ENCODE results near the gene LRRC37A2.
"Not testable (repeated sequence)": the region's sequence is repeated elsewhere in the genome, so short reads cannot be mapped to it uniquely, and the experiment has no call there.

LRRC37A2 gene

DNA sequence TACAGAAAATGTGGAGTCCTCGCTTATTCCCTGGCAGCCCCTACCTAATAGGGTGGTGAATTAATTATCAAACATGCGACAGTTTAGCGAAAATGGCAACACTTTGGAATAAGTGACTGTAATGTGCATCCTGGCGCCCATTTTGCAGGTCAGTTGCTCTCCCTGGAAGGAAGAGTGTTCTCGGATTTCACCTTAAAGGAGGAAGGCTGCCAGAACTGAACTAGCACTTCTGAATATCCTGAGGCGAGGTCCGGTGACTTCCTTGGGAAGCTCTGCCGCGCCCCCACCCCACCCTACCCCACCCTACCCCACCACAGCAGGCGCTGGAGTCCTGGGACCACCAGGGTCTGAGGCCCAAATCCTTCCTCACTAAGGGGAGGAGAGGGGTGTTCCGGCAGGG, at the start of gene LRRC37A2:
Gene LRRC37A2, plus strand, starts transcription at position 301 of the 400 bp plus-strand sequence. CDS start 245 bp downstream, outside the sequence.
- H3K36me3 ChIP-seq (ENCODE audit: control insufficient read depth in 2 of 2, insufficient read depth in 2 of 2, low read length in 2 of 2); H3K27ac ChIP-seq (ENCODE audit: low read length); H3K27me3 ChIP-seq (ENCODE audit: control insufficient read depth in 1 of 2, insufficient read depth in 2 of 2, low read length in 2 of 2); H3K9ac ChIP-seq (ENCODE audit: low read length in 2 of 2); H3K9me3 ChIP-seq (ENCODE audit: control insufficient read depth in 2 of 2, low read length in 2 of 2); H3K4me3 ChIP-seq (ENCODE audit: low read length in 2 of 2); H3K4me1 ChIP-seq (ENCODE audit: control insufficient read depth, insufficient read depth, low read length): not testable (repeated sequence)

DNA sequence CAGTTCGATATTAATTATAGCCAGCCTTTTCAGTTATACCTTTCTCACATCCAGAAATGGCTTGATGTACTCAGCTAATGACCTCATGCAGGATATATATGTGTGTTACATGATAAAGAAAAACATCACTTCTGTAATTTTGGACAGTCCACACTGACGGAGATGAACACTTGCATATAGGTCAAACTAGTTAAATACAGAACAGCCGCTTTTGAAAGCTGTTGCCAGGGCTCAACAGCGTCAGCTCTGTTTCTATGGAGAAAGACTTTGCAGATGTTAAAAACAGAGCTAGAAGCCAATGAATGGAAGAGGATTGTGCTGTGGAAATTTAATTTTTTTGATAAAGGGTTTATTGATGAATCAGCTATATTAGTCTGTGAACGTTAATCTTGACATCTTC, 44.6 kb upstream of the LRRC37A2 start:
- H3K4me1 ChIP-seq (ENCODE audit: control insufficient read depth, insufficient read depth, low read length); H3K4me3 ChIP-seq (ENCODE audit: low read length in 2 of 2); H3K9me3 ChIP-seq (ENCODE audit: control insufficient read depth in 2 of 2, low read length in 2 of 2); H3K36me3 ChIP-seq (ENCODE audit: control insufficient read depth in 2 of 2, insufficient read depth in 2 of 2, low read length in 2 of 2); H3K9ac ChIP-seq (ENCODE audit: low read length in 2 of 2); H3K27me3 ChIP-seq (ENCODE audit: control insufficient read depth in 1 of 2, insufficient read depth in 2 of 2, low read length in 2 of 2); H3K27ac ChIP-seq (ENCODE audit: low read length): not testable (repeated sequence)

DNA sequence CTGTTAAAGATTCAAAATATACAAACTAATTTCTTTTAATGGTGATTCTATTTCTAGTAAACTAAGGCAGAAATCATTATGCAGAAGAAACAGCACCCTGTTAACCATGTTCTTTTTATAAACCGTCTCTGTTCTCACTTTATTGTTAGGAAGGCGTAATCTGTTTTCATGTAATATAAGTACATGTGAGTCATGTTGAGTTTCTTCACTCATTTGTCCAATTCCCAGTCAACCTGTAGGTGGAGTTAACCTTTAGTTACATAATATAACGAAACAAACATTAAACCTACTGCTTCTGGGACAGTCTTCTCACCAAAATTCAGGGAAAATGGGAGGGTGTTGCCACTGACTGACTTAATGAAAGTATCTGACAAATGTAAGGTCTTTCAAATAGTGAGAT, 37.8 kb upstream of the LRRC37A2 start:
- H3K4me1 ChIP-seq (ENCODE audit: control insufficient read depth, insufficient read depth, low read length); H3K9ac ChIP-seq (ENCODE audit: low read length in 2 of 2); H3K27me3 ChIP-seq (ENCODE audit: control insufficient read depth in 1 of 2, insufficient read depth in 2 of 2, low read length in 2 of 2); H3K27ac ChIP-seq (ENCODE audit: low read length); H3K4me3 ChIP-seq (ENCODE audit: low read length in 2 of 2); H3K36me3 ChIP-seq (ENCODE audit: control insufficient read depth in 2 of 2, insufficient read depth in 2 of 2, low read length in 2 of 2); H3K9me3 ChIP-seq (ENCODE audit: control insufficient read depth in 2 of 2, low read length in 2 of 2): not testable (repeated sequence)

DNA sequence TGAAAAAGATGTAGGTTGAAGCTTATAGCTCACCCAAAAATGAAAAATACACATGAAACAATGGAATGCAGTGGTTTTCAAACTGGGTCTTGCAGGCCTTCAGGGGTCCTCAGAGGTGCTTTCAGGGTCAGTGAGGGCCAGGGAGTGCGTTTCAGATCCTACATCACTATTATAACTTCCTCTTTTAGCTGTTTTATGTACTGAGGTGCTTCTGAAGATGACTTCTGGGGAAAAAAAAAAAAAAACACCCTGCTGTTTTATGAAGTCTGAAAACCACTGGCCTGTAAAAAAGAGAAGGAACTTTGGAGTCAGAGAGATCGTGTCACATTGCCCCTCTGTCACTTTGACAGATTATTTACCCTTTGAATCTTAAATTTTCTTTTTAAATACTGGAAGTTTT, 36.7 kb upstream of the LRRC37A2 start:
- not testable (repeated sequence) for H3K9me3 ChIP-seq (ENCODE audit: control insufficient read depth in 2 of 2, low read length in 2 of 2); H3K9ac ChIP-seq (ENCODE audit: low read length in 2 of 2); H3K27me3 ChIP-seq (ENCODE audit: control insufficient read depth in 1 of 2, insufficient read depth in 2 of 2, low read length in 2 of 2); H3K4me1 ChIP-seq (ENCODE audit: control insufficient read depth, insufficient read depth, low read length); H3K4me3 ChIP-seq (ENCODE audit: low read length in 2 of 2); H3K27ac ChIP-seq (ENCODE audit: low read length); H3K36me3 ChIP-seq (ENCODE audit: control insufficient read depth in 2 of 2, insufficient read depth in 2 of 2, low read length in 2 of 2)

DNA sequence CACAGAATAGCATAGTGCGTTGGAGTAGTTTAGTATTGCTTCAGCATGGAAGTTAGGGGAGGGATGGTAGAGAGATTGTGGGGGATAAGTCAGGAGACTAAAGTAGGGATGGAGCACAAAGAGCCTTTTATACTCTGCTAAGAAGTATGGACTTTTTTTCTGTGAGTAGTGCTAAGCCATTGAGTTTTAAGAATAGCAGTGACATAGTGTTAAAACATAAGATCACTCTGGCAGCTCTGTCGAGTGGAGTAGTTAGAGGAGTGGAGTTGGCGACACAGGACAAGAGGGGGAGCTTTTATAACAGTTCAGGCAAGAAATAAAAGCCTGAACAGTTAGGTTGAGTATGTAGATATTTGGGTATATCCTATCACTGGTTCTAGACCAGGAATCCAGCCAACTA, 33.4 kb upstream of the LRRC37A2 start:
- H3K36me3 ChIP-seq (ENCODE audit: control insufficient read depth in 2 of 2, insufficient read depth in 2 of 2, low read length in 2 of 2); H3K27me3 ChIP-seq (ENCODE audit: control insufficient read depth in 1 of 2, insufficient read depth in 2 of 2, low read length in 2 of 2); H3K4me3 ChIP-seq (ENCODE audit: low read length in 2 of 2); H3K27ac ChIP-seq (ENCODE audit: low read length); H3K9ac ChIP-seq (ENCODE audit: low read length in 2 of 2); H3K9me3 ChIP-seq (ENCODE audit: control insufficient read depth in 2 of 2, low read length in 2 of 2); H3K4me1 ChIP-seq (ENCODE audit: control insufficient read depth, insufficient read depth, low read length): not testable (repeated sequence)

DNA sequence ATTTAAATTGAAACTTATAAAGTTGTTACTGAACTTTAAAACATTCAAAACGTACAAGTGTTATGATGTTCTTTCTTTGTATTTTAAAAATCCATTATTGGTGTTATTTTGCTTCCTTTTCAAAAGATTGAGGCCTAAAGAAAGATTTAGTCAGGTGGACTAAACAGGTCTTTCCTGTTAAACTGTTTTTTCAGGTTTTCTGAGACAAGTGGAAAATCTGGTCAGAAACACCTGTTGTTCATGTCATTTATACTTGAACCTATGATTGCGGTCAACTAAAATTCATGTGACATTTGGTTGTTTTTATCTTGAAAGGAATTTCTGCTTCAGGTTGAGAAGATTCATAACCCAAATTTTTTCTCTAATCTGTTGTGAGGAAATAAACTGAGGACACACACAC, 31.0 kb upstream of the LRRC37A2 start:
- not testable (repeated sequence) for H3K4me3 ChIP-seq (ENCODE audit: low read length in 2 of 2); H3K27ac ChIP-seq (ENCODE audit: low read length); H3K9me3 ChIP-seq (ENCODE audit: control insufficient read depth in 2 of 2, low read length in 2 of 2); H3K4me1 ChIP-seq (ENCODE audit: control insufficient read depth, insufficient read depth, low read length); H3K27me3 ChIP-seq (ENCODE audit: control insufficient read depth in 1 of 2, insufficient read depth in 2 of 2, low read length in 2 of 2); H3K9ac ChIP-seq (ENCODE audit: low read length in 2 of 2); H3K36me3 ChIP-seq (ENCODE audit: control insufficient read depth in 2 of 2, insufficient read depth in 2 of 2, low read length in 2 of 2)

DNA sequence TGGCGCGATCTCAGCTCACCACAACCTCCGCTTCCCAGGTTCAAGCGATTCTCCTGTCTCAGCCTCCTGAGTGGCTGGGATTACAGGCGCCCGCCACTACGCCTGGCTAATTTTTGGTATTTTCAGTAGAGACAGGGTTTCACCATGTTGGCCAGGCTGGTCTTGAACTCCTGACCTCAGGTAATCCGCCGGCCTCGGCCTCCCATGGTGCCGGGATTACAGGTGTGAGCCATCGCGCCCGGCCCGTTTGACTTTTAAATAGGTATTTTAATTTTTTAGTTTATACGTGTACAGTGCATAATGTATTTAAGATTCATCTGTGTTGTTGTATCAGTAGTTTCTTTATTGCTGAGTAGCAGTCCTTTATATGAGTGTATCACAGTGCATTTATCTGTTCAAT, 20.2 kb upstream of the LRRC37A2 start:
- not testable (repeated sequence) for H3K9ac ChIP-seq (ENCODE audit: low read length in 2 of 2); H3K27ac ChIP-seq (ENCODE audit: low read length); H3K36me3 ChIP-seq (ENCODE audit: control insufficient read depth in 2 of 2, insufficient read depth in 2 of 2, low read length in 2 of 2); H3K4me1 ChIP-seq (ENCODE audit: control insufficient read depth, insufficient read depth, low read length); H3K27me3 ChIP-seq (ENCODE audit: control insufficient read depth in 1 of 2, insufficient read depth in 2 of 2, low read length in 2 of 2); H3K9me3 ChIP-seq (ENCODE audit: control insufficient read depth in 2 of 2, low read length in 2 of 2); H3K4me3 ChIP-seq (ENCODE audit: low read length in 2 of 2)

DNA sequence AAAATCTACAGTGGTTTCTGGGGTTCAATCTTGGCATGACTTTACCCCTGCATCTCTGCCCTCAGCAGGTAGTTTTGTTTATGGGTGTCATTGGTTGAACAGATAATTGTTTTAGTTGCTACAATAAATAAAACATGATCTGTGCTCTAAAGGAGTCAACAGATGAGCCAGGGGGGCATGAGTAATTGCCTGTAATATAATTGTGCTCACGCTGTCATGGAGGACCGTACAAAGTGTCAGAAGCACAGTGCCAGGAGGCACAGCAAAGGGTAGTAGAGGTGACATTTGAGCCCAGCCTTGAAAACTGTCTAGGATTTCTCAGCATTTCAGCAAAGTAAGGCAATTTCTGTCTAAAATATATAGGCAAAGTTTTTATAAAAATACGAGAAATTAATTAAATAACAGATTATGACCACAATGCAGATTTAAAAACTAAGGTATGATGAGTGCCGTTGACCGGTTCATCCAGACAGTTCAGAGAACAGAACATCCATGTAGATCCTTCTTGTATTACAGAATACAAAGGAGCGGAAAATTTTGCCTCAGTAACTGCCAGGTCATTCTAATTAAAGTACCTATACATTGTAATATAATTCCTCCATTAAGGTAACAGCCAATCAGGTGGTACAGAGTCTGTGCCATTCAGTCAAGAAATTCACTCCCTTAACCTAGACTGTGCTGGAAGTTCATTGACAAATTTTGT, 12.7 kb upstream of the LRRC37A2 start:
- not testable (repeated sequence) for H3K4me1 ChIP-seq (ENCODE audit: control insufficient read depth, insufficient read depth, low read length); H3K27ac ChIP-seq (ENCODE audit: low read length); H3K4me3 ChIP-seq (ENCODE audit: low read length in 2 of 2); H3K9ac ChIP-seq (ENCODE audit: low read length in 2 of 2); H3K27me3 ChIP-seq (ENCODE audit: control insufficient read depth in 1 of 2, insufficient read depth in 2 of 2, low read length in 2 of 2); H3K9me3 ChIP-seq (ENCODE audit: control insufficient read depth in 2 of 2, low read length in 2 of 2); H3K36me3 ChIP-seq (ENCODE audit: control insufficient read depth in 2 of 2, insufficient read depth in 2 of 2, low read length in 2 of 2)

DNA sequence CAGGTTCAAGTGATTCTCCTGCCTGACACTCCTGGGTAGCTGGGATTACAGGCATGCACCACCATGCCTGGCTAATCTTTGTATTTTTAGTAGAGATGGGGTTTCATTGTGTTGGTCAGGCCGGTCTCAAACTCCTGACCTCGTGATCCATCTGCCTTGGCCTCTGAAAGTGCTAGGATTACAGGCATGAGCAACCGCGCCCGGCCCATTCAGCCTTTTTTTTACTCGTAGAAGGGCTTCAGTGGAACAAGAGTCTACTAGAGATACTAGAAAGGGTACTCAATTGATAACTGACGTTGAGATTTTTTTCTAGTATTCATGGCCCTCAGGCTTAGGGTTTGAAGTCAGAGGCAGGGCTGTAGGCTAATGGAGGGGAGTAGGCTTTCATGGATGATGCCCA, 6.4 kb upstream of the LRRC37A2 start:
- not testable (repeated sequence) for H3K4me3 ChIP-seq (ENCODE audit: low read length in 2 of 2); H3K27me3 ChIP-seq (ENCODE audit: control insufficient read depth in 1 of 2, insufficient read depth in 2 of 2, low read length in 2 of 2); H3K9me3 ChIP-seq (ENCODE audit: control insufficient read depth in 2 of 2, low read length in 2 of 2); H3K36me3 ChIP-seq (ENCODE audit: control insufficient read depth in 2 of 2, insufficient read depth in 2 of 2, low read length in 2 of 2); H3K9ac ChIP-seq (ENCODE audit: low read length in 2 of 2); H3K27ac ChIP-seq (ENCODE audit: low read length); H3K4me1 ChIP-seq (ENCODE audit: control insufficient read depth, insufficient read depth, low read length)

DNA sequence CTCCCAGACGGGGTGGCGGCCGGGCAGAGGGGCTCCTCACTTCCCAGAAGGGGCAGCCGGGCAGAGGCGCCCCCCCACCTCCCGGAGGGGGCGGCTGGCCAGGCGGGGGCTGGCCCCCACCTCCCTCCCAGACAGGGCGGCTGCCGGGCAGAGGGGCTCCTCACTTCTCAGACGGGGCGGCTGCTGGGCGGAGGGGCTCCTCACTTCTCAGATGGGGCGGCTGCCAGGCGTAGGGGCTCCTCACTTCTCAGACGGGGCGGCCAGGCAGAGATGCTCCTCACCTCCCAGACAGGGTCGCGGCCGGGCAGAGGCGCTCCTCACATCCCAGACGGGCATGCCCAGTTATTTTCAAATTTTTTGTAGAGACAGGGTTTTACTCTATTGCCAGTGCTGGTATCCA, 22.4 kb downstream of the LRRC37A2 start:
- not testable (repeated sequence) for H3K9ac ChIP-seq (ENCODE audit: low read length in 2 of 2); H3K4me1 ChIP-seq (ENCODE audit: control insufficient read depth, insufficient read depth, low read length); H3K36me3 ChIP-seq (ENCODE audit: control insufficient read depth in 2 of 2, insufficient read depth in 2 of 2, low read length in 2 of 2); H3K9me3 ChIP-seq (ENCODE audit: control insufficient read depth in 2 of 2, low read length in 2 of 2); H3K4me3 ChIP-seq (ENCODE audit: low read length in 2 of 2); H3K27ac ChIP-seq (ENCODE audit: low read length); H3K27me3 ChIP-seq (ENCODE audit: control insufficient read depth in 1 of 2, insufficient read depth in 2 of 2, low read length in 2 of 2)

DNA sequence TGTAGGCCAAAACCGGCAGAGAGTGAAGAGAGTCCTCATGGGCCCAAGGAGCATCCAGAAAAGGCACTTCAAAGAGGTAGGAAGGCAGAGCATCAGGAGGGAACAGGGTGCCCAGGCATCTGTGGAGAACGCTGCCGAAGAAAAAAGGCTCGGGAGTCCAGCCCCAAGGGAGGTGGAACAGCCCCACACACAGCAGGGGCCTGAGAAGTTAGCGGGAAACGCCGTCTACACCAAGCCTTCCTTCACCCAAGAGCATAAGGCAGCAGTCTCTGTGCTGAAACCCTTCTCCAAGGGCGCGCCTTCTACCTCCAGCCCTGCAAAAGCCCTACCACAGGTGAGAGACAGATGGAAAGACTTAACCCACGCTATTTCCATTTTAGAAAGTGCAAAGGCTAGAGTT, 36.3 kb downstream of the LRRC37A2 start:
- not testable (repeated sequence) for H3K27ac ChIP-seq (ENCODE audit: low read length); H3K4me3 ChIP-seq (ENCODE audit: low read length in 2 of 2); H3K9me3 ChIP-seq (ENCODE audit: control insufficient read depth in 2 of 2, low read length in 2 of 2); H3K9ac ChIP-seq (ENCODE audit: low read length in 2 of 2); H3K36me3 ChIP-seq (ENCODE audit: control insufficient read depth in 2 of 2, insufficient read depth in 2 of 2, low read length in 2 of 2); H3K4me1 ChIP-seq (ENCODE audit: control insufficient read depth, insufficient read depth, low read length); H3K27me3 ChIP-seq (ENCODE audit: control insufficient read depth in 1 of 2, insufficient read depth in 2 of 2, low read length in 2 of 2)

DNA sequence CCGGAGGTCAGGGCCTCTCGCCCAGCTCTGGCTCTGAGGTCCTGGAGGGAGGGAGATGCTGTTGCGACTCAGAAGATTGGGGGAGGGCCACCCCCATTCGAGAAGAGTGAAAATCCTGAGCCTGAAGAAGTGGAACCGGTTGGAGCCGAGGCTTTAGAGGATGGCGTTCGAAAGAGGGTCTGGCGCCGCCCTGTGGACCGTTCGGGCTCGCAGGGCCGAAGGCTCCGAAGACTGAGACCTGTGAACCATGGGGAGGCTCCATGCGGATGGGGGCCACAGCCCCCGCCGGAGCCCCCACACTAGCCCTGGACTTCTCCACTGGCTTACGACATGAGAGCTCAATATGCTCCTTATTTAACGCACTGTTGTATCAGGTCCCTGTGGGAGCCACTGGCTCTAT, 46.9 kb downstream of the LRRC37A2 start:
- H3K4me1 ChIP-seq (ENCODE audit: control insufficient read depth, insufficient read depth, low read length); H3K4me3 ChIP-seq (ENCODE audit: low read length in 2 of 2); H3K27me3 ChIP-seq (ENCODE audit: control insufficient read depth in 1 of 2, insufficient read depth in 2 of 2, low read length in 2 of 2); H3K36me3 ChIP-seq (ENCODE audit: control insufficient read depth in 2 of 2, insufficient read depth in 2 of 2, low read length in 2 of 2); H3K9me3 ChIP-seq (ENCODE audit: control insufficient read depth in 2 of 2, low read length in 2 of 2); H3K27ac ChIP-seq (ENCODE audit: low read length); H3K9ac ChIP-seq (ENCODE audit: low read length in 2 of 2): not testable (repeated sequence)
